Measurements from ENCODE around the gene TAS2R60.
"Not testable (repeated sequence)": the region's sequence is repeated elsewhere in the genome, so short reads cannot be mapped to it uniquely, and the experiment has no call there.

Gene TAS2R60

GRCh38 chr7:143479055-143479766 is 36.0 kb downstream of the TAS2R60 start:
- DNase-seq = no peak

GRCh38 chr7:143480501-143480900 is 37.2 kb downstream of the TAS2R60 start:
- no peak for DNase-seq

DNA sequence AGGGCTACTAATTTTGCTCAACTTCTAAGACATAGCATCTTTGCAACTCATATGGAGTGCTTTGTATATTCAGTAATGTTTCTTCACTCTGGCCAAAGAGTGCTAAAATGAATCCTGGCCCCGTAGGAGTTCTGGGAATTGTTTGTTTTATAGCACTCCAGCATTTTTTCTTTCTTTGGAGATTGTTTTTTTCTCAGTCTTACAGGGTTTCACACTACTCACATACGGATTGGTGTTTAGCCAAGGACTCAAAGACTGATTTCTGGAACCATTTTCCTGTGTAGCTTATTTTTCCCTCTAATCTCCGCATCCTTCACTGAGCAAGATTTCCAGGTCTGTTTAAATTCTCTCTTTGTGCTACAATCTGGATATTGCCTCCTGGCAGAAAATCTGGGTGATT is 40.9 kb downstream of the TAS2R60 start:
- no peak for DNase-seq

GRCh38 chr7:143485094-143485493 is 41.8 kb downstream of the TAS2R60 start:
- no peak for DNase-seq

DNA sequence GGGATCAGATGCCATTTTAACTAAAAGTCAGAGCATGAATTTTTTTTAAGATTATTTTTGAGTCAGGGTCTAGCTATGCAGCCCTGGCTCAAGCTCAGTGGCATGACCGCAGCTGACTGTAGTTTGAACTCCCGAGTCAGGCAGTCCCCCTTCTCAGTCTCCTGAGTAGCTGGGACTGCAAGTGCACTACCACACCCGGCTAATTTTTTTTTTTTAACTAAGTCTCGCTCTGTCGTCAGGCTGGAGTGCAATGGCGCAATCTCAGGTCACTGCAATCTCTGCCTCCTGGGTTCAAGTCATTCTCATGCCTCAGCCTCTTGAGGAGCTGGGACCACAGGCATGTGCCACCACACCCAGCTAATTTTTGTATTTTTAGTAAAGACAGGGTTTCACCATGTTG is 42.2 kb downstream of the TAS2R60 start:
- no peak for DNase-seq

DNA sequence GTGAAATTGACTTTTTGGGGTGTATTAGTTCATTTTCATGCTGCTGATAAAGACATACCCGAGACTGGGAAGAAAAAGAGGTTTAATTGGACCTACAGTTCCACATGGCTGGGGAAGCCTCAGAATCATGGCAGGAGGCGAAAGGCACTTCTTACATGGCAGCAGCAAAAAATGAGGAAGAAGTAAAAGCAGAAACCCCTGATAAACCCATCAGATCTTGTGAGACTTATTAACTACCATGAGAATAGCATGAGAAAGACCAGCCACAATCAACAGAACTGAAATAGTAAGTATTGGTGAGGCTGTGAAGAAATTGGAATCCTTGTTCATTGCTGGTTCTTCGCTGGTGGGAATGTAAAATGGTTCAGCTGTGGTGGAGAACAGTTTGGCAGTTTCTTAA is 43.0 kb downstream of the TAS2R60 start:
- not testable (repeated sequence) for DNase-seq

GRCh38 chr7:143487061-143487460 is 43.8 kb downstream of the TAS2R60 start:
- DNase-seq = no peak

GRCh38 chr7:143487566-143487965 is 44.3 kb downstream of the TAS2R60 start:
- DNase-seq = no peak

GRCh38 chr7:143490717-143491306 is 47.6 kb downstream of the TAS2R60 start:
- DNase-seq = no peak

GRCh38 chr7:143492043-143492471 is 48.8 kb downstream of the TAS2R60 start:
- no peak for DNase-seq

- DNase-seq = no peak
Observed at GRCh38 chr7:143492799-143493739, 49.8 kb downstream of the TAS2R60 start.

GRCh38 chr7:143493751-143494150 is 50.5 kb downstream of the TAS2R60 start:
- DNase-seq = no peak
